ENCODE data around the gene JMJD4. TPM values are rescaled to one million over a fixed set of nuclear protein-coding genes. Genes with fewer than 3 reads are reported as not detected.

Gene JMJD4
- total and polyA plus RNA-seq, 9 of the 15 experiments (the other 6 are each of a cell fraction or from before 2014, with no cell fraction given), result 1.4 to 42.6 (median 29.2) TPM

GRCh38 chr1:227766015-227766634, 31.0 kb upstream of the JMJD4 start:
- POLR2A ChIA-PET, result interaction anchor here (0.6 kb wide), 1 partner anchor 8 kb away, joined by 4 read pairs; no protein-coding TSS in a partner anchor
- H3K79me2 ChIP-seq (ENCODE audit: control insufficient read depth, insufficient read depth, low read length), result peaks cover 9% of the 10 kb centered on the region; the same call in 2 of the 3 replicates
- H3K9ac ChIP-seq (ENCODE audit: insufficient read depth in 1 of 2, low read depth in 2 of 2, low read length in 2 of 2), result no peak overlapping the region
- DNase-seq (ENCODE audit: extremely low read depth in 1 of 4, low spot score in 3 of 4), result no peak
- no TSS peak for BruUV-seq (replicated peaks)
- FAIRE-seq, result no peak
- in situ Hi-C loops (cut with MboI), result loop anchor here (10.0 kb wide), 1 partner anchor 169 kb away; no protein-coding TSS in a partner anchor
- peaks cover 13% of the 10 kb centered on the region for H3K9me1 ChIP-seq (ENCODE audit: control insufficient read depth, insufficient read depth, low read length)
- H3K36me3 ChIP-seq (ENCODE audit: control insufficient read depth, insufficient read depth, low read length), result peaks cover 66% of the 10 kb centered on the region; the same call in 2 of the 3 replicates
- TF ChIP-seq HNRNPH1 (optimal IDR thresholded peaks at IDR 0.05; ENCODE audit: low read depth, low read length) (no peak), TCF3 (CRISPR knock-in tag; IDR thresholded peaks at IDR 0.05) (no peak), ZNF175 (CRISPR knock-in tag; IDR thresholded peaks at IDR 0.05; ENCODE audit: low read depth) (no peak), SIN3A (IDR thresholded peaks at IDR 0.05; ENCODE audit: borderline replicate concordance in 2 of 2, control insufficient read depth in 1 of 2, low read depth in 2 of 2, low read length in 2 of 2) (no peak), EZH2 (IDR thresholded peaks at IDR 0.05; ENCODE audit: borderline replicate concordance, low read depth, low read length) (no peak)
- H3K27me3 ChIP-seq (ENCODE audit: control insufficient read depth in 2 of 2, insufficient read depth in 2 of 2, low read length in 2 of 2), result no peaks in the 10 kb centered on the region
- peaks cover 14% of the 10 kb centered on the region; the same call in 1 of the 2 replicates for H4K20me1 ChIP-seq (replicated peaks; ENCODE audit: control insufficient read depth, insufficient read depth, low read length)
- no peaks in the 10 kb centered on the region for H3K9me3 ChIP-seq (replicated peaks; ENCODE audit: control insufficient read depth, insufficient read depth, low read depth, low read length)
- H3K4me3 ChIP-seq, result no peak overlapping the region
- CTCF ChIA-PET (ENCODE audit: low intra/inter-chr PET ratio), result no interaction called here
- peaks cover 5 to 23% of the 10 kb centered on the region in 2 experiments for H3K4me1 ChIP-seq (replicated peaks in 1 of 2; ENCODE audit: control insufficient read depth in 2 of 2, insufficient read depth in 2 of 2, low read length in 2 of 2)
- no peak overlapping the region for H3K27ac ChIP-seq (ENCODE audit: extremely low read depth, low read depth, low read length)
- 87% methylated on average over 17 of the region's 17 CpGs for WGBS (ENCODE audit: insufficient coverage, low coverage, missing lambda C conversion rate)
- no peak overlapping the region for H2AFZ ChIP-seq (ENCODE audit: low read depth, low read length)
- intact Hi-C loops (cut with micrococcal nuclease), result no loop called here
- ATAC-seq, result no peak
- H3K4me2 ChIP-seq (ENCODE audit: insufficient read depth, low read length), result no peak overlapping the region
